NB4 (cell line): ENCODE results near the gene MMP25.
"Not testable (repeated sequence)": the region's sequence is repeated elsewhere in the genome, so short reads cannot be mapped to it uniquely, and the experiment has no call there.

Experiments
- CTCF ChIP-seq: IDR thresholded peaks from one replicate; pipeline ENCODE4 v1.5.1; 2012; ENCODE audit warnings: low read depth, low read length
- POLR2A ChIP-seq: IDR thresholded peaks from 2 replicates; pipeline ENCODE4 v1.6.1; 2011; ENCODE audit warnings: mild to moderate bottlenecking; ENCODE audit not compliant: insufficient read length; ENCODE audit errors: extremely low read depth

DNA sequence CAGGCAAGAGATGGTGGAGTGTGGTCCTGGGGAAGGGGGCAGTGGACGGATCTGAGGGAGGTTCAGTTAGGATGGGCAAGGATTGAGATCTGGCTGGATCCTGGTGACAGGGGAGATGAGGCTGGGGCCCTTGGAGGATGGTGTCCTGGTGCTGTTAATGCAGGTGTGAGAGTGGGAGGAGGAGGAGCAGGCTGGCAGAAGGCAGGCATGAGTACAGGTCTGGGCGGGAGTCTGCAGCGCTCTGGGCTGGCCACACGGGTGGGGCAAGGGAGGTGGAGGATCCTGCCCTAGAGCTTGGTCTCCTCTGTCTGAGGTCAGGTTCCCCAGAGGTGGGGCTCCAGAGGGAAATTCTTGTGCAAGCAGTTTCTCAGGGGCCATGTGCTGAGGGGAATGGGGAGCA, 25.8 kb downstream of the MMP25 start:
- not testable (repeated sequence) for TF ChIP-seq POLR2A, CTCF
